Erythroblast (primary cell): ENCODE data around the gene SLC46A2.

Experiments
- GATA1 ChIP-seq: IDR thresholded peaks from 2 replicates; pipeline ENCODE4 v1.6.1; 2011; ENCODE audit warnings: low read depth, mild to moderate bottlenecking, control low read depth, low read length, moderate library complexity
- POLR2A ChIP-seq: IDR thresholded peaks from 2 replicates; pipeline ENCODE4 v1.6.1; 2011; ENCODE audit warnings: mild to moderate bottlenecking, low read length

GRCh38 chr9:112852741-112853504 lies 37.8 kb downstream of the SLC46A2 start:
- TF ChIP-seq POLR2A, result no peak
- no peak for TF ChIP-seq GATA1
